Activated naive CD4-positive, alpha-beta T cell treated with anti-CD3 and anti-CD28 coated beads, Interleukin-2, amount 50 U/mL, for 24 hours (primary cell): ENCODE data around the gene DUSP1.
"Not testable (repeated sequence)": the region's sequence is repeated elsewhere in the genome, so short reads cannot be mapped to it uniquely, and the experiment has no call there.

Experiments used
- H3K27ac Mint-ChIP-seq: one replicate; pipeline ENCODE4 v1.8.0; 2021; ENCODE audit warnings: mild to moderate bottlenecking, mixed read lengths
- H3K27me3 Mint-ChIP-seq: one replicate; pipeline ENCODE4 v1.8.0; 2021; ENCODE audit warnings: mixed read lengths
- H3K36me3 Mint-ChIP-seq: one replicate; pipeline ENCODE4 v1.8.0; 2021; ENCODE audit warnings: mixed read lengths
- H3K4me1 Mint-ChIP-seq: one replicate; pipeline ENCODE4 v1.8.0; 2021; ENCODE audit warnings: mixed read lengths
- H3K4me3 Mint-ChIP-seq: one replicate; pipeline ENCODE4 v1.8.0; 2021; ENCODE audit warnings: mild to moderate bottlenecking, mixed read lengths
- H3K9me3 Mint-ChIP-seq: one replicate; pipeline ENCODE4 v1.8.0; 2021; ENCODE audit warnings: mixed read lengths

Gene DUSP1

DNA sequence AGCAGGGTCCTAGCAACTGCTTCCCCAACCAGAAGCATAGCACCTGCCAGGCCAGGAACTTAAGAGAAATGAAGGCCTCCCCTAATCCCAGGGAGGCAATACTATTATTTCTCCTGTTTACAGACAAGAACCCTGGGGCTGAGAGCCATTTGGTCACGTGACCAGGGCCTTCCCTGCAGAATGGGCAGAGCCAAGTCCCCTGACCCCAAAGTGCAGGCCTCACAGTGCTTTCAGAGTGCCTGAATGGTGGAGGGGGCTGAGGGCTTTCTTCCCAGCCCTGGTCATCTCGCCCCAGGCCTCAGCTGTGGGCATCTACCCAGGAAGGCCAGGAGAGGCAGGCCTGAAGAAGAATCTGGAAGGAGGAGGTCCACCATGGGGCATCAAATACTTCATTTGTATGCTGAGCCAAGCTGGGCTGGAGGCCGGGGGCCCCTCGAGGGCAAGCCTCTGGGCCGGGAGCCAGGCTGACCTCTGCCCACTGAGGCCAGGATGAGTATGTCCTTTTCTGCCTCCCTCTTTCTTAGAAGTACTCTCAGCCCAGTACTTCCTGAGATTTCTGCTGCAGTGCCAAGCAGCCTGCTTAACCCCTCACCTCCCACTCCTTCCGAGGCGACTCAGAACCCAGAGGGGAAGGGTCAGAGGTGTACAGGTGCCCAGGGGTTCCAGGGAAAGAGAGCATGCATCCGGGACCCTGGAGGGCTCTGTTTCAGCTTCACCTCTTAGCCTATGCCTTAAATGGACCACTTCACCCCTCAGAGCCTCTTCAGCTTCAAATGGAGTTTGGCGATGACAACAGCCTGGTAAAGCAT is 18.9 kb upstream of the DUSP1 start:
- H3K27ac Mint-ChIP-seq = no peak overlapping the region
- H3K27me3 Mint-ChIP-seq = no peaks in the 10 kb centered on the region
- no peaks in the 10 kb centered on the region for H3K9me3 Mint-ChIP-seq
- no peaks in the 10 kb centered on the region for H3K36me3 Mint-ChIP-seq
- no peaks in the 10 kb centered on the region for H3K4me1 Mint-ChIP-seq
- H3K4me3 Mint-ChIP-seq = no peak overlapping the region

DNA sequence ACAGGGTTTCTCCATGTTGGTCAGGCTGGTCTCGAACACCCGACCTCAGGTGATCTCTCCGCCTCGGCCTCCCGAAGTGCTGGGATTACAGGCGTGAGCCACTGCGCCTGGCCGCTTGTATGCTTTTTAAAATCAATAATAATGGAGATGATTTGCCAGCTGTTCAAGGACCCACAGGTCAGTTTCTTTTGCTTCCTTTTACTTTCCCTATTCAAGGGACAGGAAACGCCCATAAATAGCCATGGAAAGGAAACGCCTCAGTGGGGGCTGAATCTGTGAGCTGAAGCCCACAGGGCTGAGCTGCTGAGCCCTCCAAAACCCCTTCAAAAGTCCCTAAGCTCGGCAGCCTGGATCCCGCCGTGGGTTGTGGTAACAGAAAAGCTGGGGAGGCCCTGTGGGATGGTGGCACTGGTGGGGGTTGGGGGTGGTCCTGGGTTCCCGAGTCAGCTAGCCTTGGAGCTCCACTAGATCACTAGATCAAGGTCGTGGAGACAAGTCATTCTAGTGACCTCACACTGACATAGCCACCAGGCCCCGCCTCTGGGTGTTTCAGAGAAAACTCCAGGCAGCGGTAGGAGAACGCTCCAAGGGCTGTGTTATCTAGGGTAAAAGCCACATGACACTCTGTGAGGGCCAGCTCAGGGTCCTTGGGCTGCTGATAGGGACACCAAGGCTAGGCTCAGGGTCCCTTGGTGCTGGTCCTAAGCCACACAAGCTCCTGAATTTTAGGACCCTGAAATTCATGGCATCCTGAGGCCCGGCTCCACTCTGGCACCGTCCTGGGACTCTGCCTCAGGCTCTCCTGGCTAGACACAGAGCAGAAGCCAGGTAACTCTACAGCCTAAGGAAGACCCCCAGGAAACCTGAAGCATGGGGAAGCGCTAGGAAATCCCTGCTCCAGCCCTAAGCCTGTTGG is 18.0 kb upstream of the DUSP1 start:
- Mint-ChIP-seq H3K36me3 (no peaks in the 10 kb centered on the region), H3K4me1 (no peaks in the 10 kb centered on the region), H3K9me3 (no peaks in the 10 kb centered on the region), H3K4me3 (no peak overlapping the region), H3K27me3 (no peaks in the 10 kb centered on the region), H3K27ac (no peak overlapping the region)

DNA sequence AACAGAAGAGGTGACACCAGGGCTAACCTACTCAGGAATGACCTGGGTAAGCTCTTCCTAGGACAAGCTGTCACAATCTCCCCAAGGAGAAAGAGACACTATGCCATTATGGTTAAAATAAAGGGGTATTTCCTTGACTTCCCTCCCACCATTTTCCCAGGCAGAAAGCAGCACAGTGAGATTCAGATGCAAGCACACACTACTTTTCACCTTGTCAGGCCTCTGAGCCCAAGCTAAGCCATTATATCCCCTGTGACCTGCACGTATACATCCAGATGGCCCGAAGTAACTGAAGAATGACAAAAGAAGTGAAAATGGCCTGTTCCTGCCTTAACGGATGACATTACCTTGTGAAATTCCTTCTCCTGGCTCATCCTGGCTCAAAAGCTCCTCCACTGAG is 16.5 kb upstream of the DUSP1 start:
- not testable (repeated sequence) for H3K36me3 Mint-ChIP-seq, H3K4me3 Mint-ChIP-seq, H3K9me3 Mint-ChIP-seq, H3K27me3 Mint-ChIP-seq, H3K27ac Mint-ChIP-seq, H3K4me1 Mint-ChIP-seq

DNA sequence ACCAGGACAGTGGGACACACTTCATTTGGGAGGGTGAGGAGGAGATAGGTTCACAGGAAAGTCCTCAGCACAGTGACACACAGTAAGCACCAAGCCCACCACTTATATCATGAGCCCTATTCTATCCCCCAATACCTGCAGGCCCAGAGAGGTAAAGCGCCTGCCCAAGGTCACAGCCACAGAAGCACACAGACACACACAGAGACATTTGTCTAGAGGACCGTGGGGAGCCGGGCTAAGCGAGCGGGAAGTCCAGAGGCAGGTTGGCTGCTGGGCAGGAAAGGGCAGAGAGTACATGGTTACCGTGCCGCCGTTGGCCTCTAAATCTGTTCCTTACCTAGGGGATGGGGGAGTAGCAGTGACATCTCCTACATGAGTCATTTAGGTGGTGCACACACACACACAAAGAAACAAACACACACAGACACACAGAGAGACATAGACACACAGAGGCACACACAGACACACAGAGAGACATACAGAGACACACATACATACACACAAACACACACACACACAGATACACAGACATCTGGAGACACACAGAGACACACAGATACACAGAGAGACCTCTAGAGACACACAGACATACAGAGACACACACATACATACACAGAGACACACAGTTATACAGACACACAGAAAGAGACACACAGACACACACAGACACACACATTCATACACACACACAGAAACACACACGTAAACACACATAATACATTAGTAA is 15.9 kb upstream of the DUSP1 start:
- Mint-ChIP-seq H3K9me3 (no peaks in the 10 kb centered on the region), H3K4me1 (no peaks in the 10 kb centered on the region), H3K27me3 (no peaks in the 10 kb centered on the region), H3K4me3 (no peak overlapping the region), H3K27ac (no peak overlapping the region), H3K36me3 (no peaks in the 10 kb centered on the region)

DNA sequence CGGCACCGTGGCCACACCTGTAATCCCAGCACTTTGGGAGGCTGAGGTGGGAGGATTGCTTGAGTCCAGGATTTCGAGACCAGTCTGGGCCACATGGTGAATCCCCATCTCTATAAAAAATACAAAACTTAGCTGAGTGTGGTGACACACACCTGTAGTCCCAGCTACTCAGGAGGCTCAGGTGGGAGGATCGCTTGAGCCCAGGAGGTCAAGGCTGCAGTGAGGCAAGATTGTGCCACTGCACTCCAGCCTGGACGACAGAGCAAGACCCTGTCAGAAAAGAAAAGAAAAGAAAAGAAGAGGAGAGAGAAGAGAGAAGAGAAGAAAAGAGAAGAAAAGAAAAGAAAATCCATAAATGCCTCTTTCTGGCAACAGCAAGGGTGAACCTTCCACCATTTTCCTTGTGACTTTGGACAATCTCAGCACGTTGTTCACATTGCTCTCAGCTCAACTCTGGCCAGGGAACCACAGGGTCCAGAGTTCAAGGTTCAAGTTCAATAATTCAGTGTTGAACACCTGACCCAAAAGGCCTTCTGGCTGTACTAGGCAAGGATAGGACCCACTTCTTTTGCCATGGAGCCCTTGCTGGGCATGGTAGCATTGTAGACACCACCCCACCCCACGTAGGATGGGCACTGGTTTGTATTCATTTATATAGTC is 14.6 kb upstream of the DUSP1 start:
- Mint-ChIP-seq H3K27ac (no peak overlapping the region), H3K4me3 (no peak overlapping the region), H3K27me3 (no peaks in the 10 kb centered on the region), H3K4me1 (no peaks in the 10 kb centered on the region), H3K9me3 (no peaks in the 10 kb centered on the region), H3K36me3 (no peaks in the 10 kb centered on the region)

DNA sequence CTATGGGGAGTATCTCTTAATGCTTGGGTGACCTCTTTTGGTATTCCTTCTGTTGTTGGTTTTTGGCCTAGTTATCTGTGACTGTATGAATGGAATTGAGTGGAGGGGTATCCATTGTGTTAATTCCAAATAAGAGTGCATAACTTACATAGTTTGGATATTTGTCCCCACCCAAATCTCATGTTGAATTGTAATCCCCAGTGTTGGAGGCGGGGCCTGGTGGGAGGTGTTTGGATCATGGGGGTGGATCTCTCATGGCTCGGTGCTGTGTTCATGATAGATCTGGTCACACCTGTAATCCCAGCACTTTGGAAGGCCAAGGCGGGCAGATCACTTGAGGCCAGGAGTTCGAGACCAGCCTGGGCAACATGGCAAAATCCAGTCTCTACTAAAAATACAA is 13.2 kb upstream of the DUSP1 start:
- not testable (repeated sequence) for H3K4me1 Mint-ChIP-seq

DNA sequence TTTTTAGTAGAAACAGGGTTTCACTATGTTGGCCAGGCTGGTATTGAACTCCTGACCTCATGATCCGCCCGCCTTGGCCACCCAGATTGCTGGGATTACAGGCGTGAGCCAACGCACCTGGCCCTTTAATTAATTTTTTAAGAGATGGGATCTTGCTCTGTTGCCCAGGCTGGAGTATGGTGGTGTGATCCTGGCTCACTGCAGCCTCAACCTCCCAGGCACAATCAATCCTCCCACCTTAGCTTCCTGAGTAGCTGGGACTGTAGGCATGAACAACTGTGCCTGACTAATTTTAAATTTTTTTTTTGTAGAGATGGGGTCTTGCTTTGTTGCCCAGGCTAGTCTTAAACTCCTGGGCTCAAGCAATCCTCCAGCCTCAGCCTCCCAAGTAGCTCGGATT is 12.3 kb upstream of the DUSP1 start:
- not testable (repeated sequence) for H3K4me1 Mint-ChIP-seq, H3K9me3 Mint-ChIP-seq, H3K27ac Mint-ChIP-seq

More for the DNA sequence above, 13.2 kb upstream of the DUSP1 start:
- H3K4me3 Mint-ChIP-seq, H3K9me3 Mint-ChIP-seq, H3K27me3 Mint-ChIP-seq, H3K36me3 Mint-ChIP-seq, H3K27ac Mint-ChIP-seq: not testable (repeated sequence)

DNA sequence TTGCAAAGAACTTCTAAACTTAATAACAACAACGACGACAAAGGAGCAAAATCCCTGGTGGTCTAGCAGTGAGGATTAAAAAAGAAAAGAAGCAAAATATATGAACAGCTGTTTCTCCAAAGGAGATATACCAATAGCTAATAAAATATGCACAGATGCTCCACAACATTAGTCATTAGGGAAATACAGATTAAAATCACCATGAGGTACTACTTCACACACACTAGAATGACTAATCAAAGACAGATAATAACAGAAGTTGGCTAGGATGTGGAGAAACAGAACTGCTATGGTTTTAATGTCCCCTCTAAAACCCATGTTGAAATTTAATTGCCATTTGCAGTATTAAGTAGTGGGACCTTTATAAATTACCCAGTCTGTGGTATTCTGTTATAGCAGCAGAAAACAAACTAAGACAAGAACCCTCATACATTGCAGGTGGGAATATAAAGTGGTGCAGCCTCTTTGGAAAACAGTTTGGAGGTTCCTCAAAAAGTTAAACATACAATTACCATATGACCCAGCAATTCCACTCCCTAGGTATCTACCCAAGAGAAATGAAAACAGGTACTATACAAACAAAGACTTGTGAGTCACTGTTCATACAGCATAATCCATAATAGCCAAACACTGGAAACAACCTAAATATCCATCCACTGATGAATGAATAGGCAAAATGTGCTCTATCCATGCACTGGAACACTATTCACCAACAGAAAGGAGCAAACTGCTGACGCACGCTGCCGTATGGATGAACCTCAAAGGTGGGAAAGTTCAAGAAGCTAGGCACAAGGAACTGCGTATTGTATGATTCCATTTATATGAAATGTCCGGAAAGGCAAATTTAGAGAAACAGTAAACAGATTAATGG is 11.4 kb upstream of the DUSP1 start:
- Mint-ChIP-seq H3K4me1 (peaks cover 12% of the 10 kb centered on the region), H3K9me3 (no peaks in the 10 kb centered on the region), H3K4me3 (no peak overlapping the region), H3K27me3 (no peaks in the 10 kb centered on the region), H3K27ac (no peak overlapping the region), H3K36me3 (no peaks in the 10 kb centered on the region)

More for the DNA sequence above, 12.3 kb upstream of the DUSP1 start:
- H3K4me3 Mint-ChIP-seq, H3K36me3 Mint-ChIP-seq, H3K27me3 Mint-ChIP-seq: not testable (repeated sequence)

DNA sequence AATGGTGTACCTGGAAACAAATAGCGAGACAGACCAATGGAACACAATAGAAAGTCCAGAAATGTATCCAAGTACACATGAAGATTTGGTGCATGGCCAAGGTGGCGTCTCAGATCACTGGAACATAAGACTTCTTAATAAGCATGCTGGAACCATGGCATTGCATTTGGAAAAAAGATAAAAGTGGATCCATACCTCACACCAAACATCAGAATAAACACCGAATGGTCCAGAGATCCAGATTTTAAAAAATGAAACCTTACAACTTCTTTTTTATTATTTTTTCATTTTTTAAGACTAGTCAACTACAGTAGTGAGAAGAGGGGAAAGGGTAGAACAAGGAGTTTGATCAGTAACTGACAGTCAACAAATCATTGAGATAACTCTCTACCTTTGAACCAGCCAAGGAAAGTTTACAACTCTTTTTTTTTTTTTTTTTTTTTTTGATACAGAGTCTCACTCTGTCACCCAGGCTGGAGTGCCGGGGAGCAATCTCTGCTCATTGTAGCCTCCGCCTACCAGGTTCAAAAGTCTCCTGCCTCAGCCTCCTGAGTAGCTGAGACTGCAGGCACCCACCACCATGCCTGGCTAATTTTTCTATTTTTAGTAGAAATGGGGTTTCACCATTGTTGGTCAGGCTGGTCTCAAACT is 8.8 kb upstream of the DUSP1 start:
- no peaks in the 10 kb centered on the region for H3K27me3 Mint-ChIP-seq
- H3K36me3 Mint-ChIP-seq = no peaks in the 10 kb centered on the region
- no peak overlapping the region for H3K27ac Mint-ChIP-seq
- no peaks in the 10 kb centered on the region for H3K9me3 Mint-ChIP-seq
- H3K4me1 Mint-ChIP-seq = peaks cover 27% of the 10 kb centered on the region
- H3K4me3 Mint-ChIP-seq = no peak overlapping the region

DNA sequence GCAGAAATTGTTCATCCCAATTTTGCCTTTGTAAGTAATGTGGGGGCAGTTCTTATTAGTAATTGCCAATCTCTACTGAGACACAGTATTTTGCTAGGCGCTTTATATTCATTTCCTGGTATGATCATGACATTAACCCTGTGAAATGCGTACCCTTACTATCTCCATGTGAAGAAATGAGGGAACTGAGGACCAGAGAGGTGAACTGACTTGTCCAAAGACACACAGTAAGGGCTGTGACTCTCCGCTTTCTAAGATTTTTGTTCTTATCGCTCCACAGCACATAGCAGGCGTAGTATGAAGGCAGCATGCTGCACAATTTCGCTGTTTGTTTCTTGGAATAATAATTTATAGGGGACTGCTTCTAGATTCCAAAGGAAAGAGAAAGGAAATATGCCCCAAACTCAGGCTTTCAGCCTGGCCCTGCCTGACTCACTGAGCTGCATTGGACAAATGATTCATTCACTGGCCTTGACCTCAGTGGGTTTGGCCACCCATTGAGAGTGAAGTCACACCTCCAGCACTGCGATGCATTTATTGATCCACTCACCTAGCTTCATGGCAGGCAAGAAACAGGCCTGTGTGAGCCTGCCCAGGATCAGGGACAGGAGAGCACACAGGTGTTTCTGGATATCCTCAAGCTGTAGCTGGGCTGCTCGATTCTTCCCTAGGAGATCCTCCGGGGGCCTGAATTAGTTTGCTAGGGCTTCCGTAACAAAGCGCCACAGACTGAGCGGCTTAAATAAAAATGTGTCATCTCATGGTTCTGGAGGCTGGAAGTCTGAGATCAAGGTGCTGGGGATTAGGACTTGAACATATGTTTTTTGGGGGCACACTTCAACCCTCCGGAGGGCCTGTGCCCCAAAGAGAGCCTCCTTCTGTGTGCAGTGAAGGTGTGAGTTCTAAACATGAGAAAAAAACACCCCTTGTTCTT is 7.2 kb upstream of the DUSP1 start:
- Mint-ChIP-seq H3K4me3 (peak overlapping the region; percentile 9), H3K27me3 (no peaks in the 10 kb centered on the region), H3K4me1 (peaks cover 42% of the 10 kb centered on the region), H3K27ac (peak overlapping the region; percentile 80), H3K9me3 (no peaks in the 10 kb centered on the region), H3K36me3 (no peaks in the 10 kb centered on the region)

DNA sequence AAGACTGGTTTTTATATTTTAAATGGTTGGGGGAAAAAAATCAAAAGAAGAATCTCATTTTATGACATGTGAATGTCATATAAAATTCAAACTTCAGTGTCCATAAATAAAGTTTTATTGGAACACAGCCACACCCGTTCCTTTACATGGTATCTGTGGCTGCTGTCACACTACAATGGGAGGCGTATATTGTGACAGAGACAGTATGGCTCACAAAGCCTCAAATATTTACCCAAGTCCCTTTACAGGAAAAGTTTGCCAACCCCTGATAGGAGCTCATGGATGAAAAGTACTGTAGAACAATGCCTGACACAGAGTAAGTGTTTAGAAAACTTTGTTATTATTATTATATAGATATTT is 5.2 kb upstream of the DUSP1 start:
- Mint-ChIP-seq H3K27me3 (no peaks in the 10 kb centered on the region), H3K4me3 (no peak overlapping the region), H3K27ac (no peak overlapping the region), H3K9me3 (no peaks in the 10 kb centered on the region), H3K4me1 (peaks cover 55% of the 10 kb centered on the region), H3K36me3 (no peaks in the 10 kb centered on the region)

DNA sequence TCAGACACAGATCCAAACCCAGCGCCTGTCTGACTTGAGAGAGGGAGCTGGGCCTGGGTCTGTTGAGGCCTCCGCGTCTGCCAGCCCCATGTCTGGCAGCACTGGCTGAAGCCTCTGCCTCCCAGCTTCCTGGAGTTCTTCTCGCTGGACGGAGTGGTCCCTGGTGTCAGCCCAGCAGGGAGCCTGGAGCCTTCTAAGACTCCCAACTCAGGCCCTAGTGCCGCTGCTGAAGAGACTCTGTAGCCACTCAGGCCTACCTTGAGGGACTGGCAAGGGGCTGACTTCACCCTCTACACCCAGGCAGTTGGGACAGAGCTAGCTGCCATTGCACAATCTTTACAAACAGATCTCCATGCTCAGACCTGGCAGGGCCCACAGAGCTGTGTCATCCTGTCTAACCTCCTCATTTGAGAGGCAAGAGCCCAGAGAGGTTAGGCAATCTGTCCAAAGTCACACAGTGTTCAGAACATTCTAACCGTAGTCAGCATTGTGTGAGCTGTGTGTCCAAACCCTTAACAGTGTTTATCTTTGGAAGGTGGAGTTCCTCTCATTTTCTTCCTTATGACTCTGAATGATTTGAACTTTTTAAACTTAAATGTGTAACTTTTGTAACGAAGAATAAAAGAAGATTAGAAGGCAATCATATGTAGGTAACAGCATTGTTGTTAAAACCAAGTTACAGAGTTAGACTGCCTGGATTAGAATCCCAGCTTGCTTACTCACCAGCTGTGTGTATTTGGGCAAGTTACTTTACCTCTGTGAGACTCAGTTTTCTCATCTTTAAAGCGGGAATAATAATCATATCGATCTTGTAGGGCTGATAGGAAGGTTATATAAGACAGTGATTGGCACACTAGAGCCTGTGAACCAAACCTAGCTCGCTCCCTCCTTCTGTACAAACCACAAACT is 4.6 kb upstream of the DUSP1 start:
- H3K4me1 Mint-ChIP-seq = peaks cover 55% of the 10 kb centered on the region
- H3K27me3 Mint-ChIP-seq = no peaks in the 10 kb centered on the region
- no peak overlapping the region for H3K4me3 Mint-ChIP-seq
- H3K36me3 Mint-ChIP-seq = no peaks in the 10 kb centered on the region
- H3K27ac Mint-ChIP-seq = peak overlapping the region; percentile 10
- H3K9me3 Mint-ChIP-seq = no peaks in the 10 kb centered on the region
